GM12878 (cell line): ENCODE data around the gene SVEP1.

Experiments used
- CREB1 ChIP-seq: IDR thresholded peaks from 2 replicates; pipeline ENCODE4 v1.6.1; 2012; ENCODE audit warnings: low read depth, mild to moderate bottlenecking, inconsistent platforms
- EZH2 ChIP-seq: IDR thresholded peaks from 2 replicates; pipeline ENCODE4 v1.6.1; 2012; ENCODE audit warnings: low read depth, mild to moderate bottlenecking, control low read depth, inconsistent platforms, low read length, borderline replicate concordance; ENCODE audit not compliant: control insufficient read depth
- HDAC6 ChIP-seq: fragments of 200-600 bp; sonication (generic); IDR thresholded peaks from one replicate; pipeline ENCODE4 v1.8.0; 2017; ENCODE audit warnings: antibody characterized with exemption; ENCODE audit not compliant: unreplicated experiment
- IRF5 ChIP-seq: fragments of 450-650 bp; IDR thresholded peaks from 2 replicates; pipeline ENCODE4 v1.6.1; 2017; ENCODE audit warnings: borderline replicate concordance
- MAX ChIP-seq: IDR thresholded peaks from 2 replicates; pipeline ENCODE4 v1.6.1; 2012; ENCODE audit warnings: low read depth, low read length, improper control_type of control experiment
- PAX8 ChIP-seq: fragments of 450-650 bp; IDR thresholded peaks from 2 replicates; pipeline ENCODE4 v1.6.1; 2017; ENCODE audit warnings: mild to moderate bottlenecking, moderate library complexity
- POLR2A ChIP-seq: IDR thresholded peaks from 2 replicates; pipeline ENCODE4 v1.6.1; 2011; ENCODE audit warnings: low read depth, mild to moderate bottlenecking, low read length
- RFX5 ChIP-seq: IDR thresholded peaks from 2 replicates; pipeline ENCODE4 v1.6.1; 2011; ENCODE audit warnings: low read depth, low read length, improper control_type of control experiment
- YY1 ChIP-seq: IDR thresholded peaks from 2 replicates; pipeline ENCODE4 v1.6.1; 2011; ENCODE audit warnings: low read depth, mild to moderate bottlenecking, low read length
- ZBTB33 ChIP-seq: fragments of 450-650 bp; IDR thresholded peaks from 2 replicates; pipeline ENCODE4 v1.6.1; 2017; ENCODE audit warnings: mild to moderate bottlenecking
- TF ChIP-seq, protein P1 (sequence below), 3 experiments: IDR thresholded peaks in 2 of 3; conservative IDR thresholded peaks in 1 of 3; 2 replicates each; pipeline ENCODE4 v1.5.1; 2011; ENCODE audit warnings: low read depth in 3 of 3, low read length in 3 of 3, mild to moderate bottlenecking in 3 of 3, control low read depth in 2 of 3, moderate library complexity in 2 of 3, inconsistent platforms in 1 of 3, mixed read lengths in 1 of 3; ENCODE audit not compliant: control insufficient read depth in 2 of 3, insufficient read depth in 1 of 3; ENCODE audit errors: extremely low read depth in 1 of 3
- TF ChIP-seq, protein P2 (sequence below): fragments of 450-650 bp; IDR thresholded peaks from 2 replicates; pipeline ENCODE4 v1.6.1; 2014; ENCODE audit warnings: mild to moderate bottlenecking

- TF ChIP-seq YY1 (no peak), POLR2A (no peak), PAX8 (no peak), RFX5 (no peak), EZH2 (no peak), IRF5 (no peak), CREB1 (no peak), ZBTB33 (no peak), MAX (no peak), HDAC6 (no peak)
- TF ChIP-seq, protein P1, sequence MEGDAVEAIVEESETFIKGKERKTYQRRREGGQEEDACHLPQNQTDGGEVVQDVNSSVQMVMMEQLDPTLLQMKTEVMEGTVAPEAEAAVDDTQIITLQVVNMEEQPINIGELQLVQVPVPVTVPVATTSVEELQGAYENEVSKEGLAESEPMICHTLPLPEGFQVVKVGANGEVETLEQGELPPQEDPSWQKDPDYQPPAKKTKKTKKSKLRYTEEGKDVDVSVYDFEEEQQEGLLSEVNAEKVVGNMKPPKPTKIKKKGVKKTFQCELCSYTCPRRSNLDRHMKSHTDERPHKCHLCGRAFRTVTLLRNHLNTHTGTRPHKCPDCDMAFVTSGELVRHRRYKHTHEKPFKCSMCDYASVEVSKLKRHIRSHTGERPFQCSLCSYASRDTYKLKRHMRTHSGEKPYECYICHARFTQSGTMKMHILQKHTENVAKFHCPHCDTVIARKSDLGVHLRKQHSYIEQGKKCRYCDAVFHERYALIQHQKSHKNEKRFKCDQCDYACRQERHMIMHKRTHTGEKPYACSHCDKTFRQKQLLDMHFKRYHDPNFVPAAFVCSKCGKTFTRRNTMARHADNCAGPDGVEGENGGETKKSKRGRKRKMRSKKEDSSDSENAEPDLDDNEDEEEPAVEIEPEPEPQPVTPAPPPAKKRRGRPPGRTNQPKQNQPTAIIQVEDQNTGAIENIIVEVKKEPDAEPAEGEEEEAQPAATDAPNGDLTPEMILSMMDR (IDR thresholded peaks at IDR 0.05 in 2 of 3, conservative IDR thresholded peaks at IDR 0.05 in 1 of 3; ENCODE audit: control insufficient read depth in 2 of 3, extremely low read depth in 1 of 3, insufficient read depth in 1 of 3, low read depth in 3 of 3, low read length in 3 of 3) = no peak
- TF ChIP-seq, protein P2, sequence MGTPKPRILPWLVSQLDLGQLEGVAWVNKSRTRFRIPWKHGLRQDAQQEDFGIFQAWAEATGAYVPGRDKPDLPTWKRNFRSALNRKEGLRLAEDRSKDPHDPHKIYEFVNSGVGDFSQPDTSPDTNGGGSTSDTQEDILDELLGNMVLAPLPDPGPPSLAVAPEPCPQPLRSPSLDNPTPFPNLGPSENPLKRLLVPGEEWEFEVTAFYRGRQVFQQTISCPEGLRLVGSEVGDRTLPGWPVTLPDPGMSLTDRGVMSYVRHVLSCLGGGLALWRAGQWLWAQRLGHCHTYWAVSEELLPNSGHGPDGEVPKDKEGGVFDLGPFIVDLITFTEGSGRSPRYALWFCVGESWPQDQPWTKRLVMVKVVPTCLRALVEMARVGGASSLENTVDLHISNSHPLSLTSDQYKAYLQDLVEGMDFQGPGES = no peak
These were observed 255.7 kb downstream of the SVEP1 start for GRCh38 chr9:110323818-110324217.
